KG1 (cell line): ENCODE data around the gene ASB16.

Experiments used
- DNase-seq: peaks from one replicate; lab custom pipeline; 2025; lab: John Stamatoyannopoulos, UW

The ASB16 gene

GRCh38 chr17:44190481-44190880 is 20.0 kb downstream of the ASB16 start:
- no peak for DNase-seq

- no peak for DNase-seq
These were observed 20.9 kb downstream of the ASB16 start for GRCh38 chr17:44191369-44191768.

GRCh38 chr17:44191941-44192496 is 21.5 kb downstream of the ASB16 start:
- no peak for DNase-seq

- DNase-seq = no peak
These were observed 22.2 kb downstream of the ASB16 start for GRCh38 chr17:44192750-44193149.

- no peak for DNase-seq
These were observed 23.0 kb downstream of the ASB16 start for GRCh38 chr17:44193326-44194084.

- DNase-seq = no peak
These were observed 26.6 kb downstream of the ASB16 start for GRCh38 chr17:44197107-44197506.

- peak; percentile 45 for DNase-seq
These were observed 27.6 kb downstream of the ASB16 start for GRCh38 chr17:44197980-44198720.

- DNase-seq = no peak
These were observed 28.4 kb downstream of the ASB16 start for GRCh38 chr17:44198721-44199552.

- DNase-seq = peak; percentile 97
These were observed 29.3 kb downstream of the ASB16 start, which contains the start of gene ATXN7L3 for GRCh38 chr17:44199553-44200477. TSS of gene ATXN7L3 (minus strand) at chr17:44199884. CDS start at chr17:44198070, 1,814 bp downstream.

GRCh38 chr17:44200478-44201155 is 30.1 kb downstream of the ASB16 start:
- DNase-seq = no peak

GRCh38 chr17:44202756-44203155 is 32.3 kb downstream of the ASB16 start:
- DNase-seq = no peak

- DNase-seq = peak; percentile 54
These were observed 33.4 kb downstream of the ASB16 start for GRCh38 chr17:44203731-44204440.

- no peak for DNase-seq
These were observed 34.0 kb downstream of the ASB16 start for GRCh38 chr17:44204441-44204882.

GRCh38 chr17:44205962-44206824 is 35.7 kb downstream of the ASB16 start:
- DNase-seq = no peak

- no peak for DNase-seq
These were observed 36.3 kb downstream of the ASB16 start for GRCh38 chr17:44206825-44207155.

GRCh38 chr17:44207319-44207718 is 36.8 kb downstream of the ASB16 start:
- no peak for DNase-seq

- DNase-seq = no peak
These were observed 37.2 kb downstream of the ASB16 start for GRCh38 chr17:44207743-44208142.

- DNase-seq = no peak
These were observed 39.4 kb downstream of the ASB16 start for GRCh38 chr17:44209786-44210341.
